RWPE2 (cell line): ENCODE results near the gene KIF3C.

Experiments
- ATAC-seq: fragments of 200-7000 bp; cut with Tn5 transposase; 3 replicates; pipeline ENCODE4 v1.9.1; 2021; ENCODE audit warnings: low read depth
- DNase-seq: peaks from one replicate; pipeline ENCODE4 v3.0.0-alpha.2; 2020; ENCODE audit warnings: low spot score
- H3K27ac ChIP-seq: fragments of 450-650 bp; 2 replicates; pipeline ENCODE4 v1.5.1; 2017; ENCODE audit warnings: mild to moderate bottlenecking; ENCODE audit not compliant: poor library complexity, severe bottlenecking
- H3K27me3 ChIP-seq: fragments of 250-450 bp; sonication (Bioruptor Pico); 2 replicates; pipeline ENCODE4 v1.5.1; 2021; ENCODE audit warnings: mild to moderate bottlenecking, moderate library complexity; ENCODE audit not compliant: insufficient read depth, poor library complexity, severe bottlenecking
- H3K36me3 ChIP-seq: fragments of 250-450 bp; sonication (Bioruptor Pico); 2 replicates; pipeline ENCODE4 v1.5.1; 2020; ENCODE audit warnings: low read depth, mild to moderate bottlenecking, moderate library complexity
- H3K4me1 ChIP-seq: fragments of 250-450 bp; sonication (Bioruptor Pico); 2 replicates; pipeline ENCODE4 v1.5.1; 2021; ENCODE audit warnings: mild to moderate bottlenecking, moderate library complexity; ENCODE audit not compliant: insufficient read depth, poor library complexity, severe bottlenecking
- H3K4me3 ChIP-seq: fragments of 250-450 bp; sonication (Bioruptor Pico); 2 replicates; pipeline ENCODE4 v1.5.1; 2021; ENCODE audit warnings: mild to moderate bottlenecking, moderate library complexity; ENCODE audit not compliant: severe bottlenecking
- H3K9me3 ChIP-seq: fragments of 250-450 bp; sonication (Bioruptor Pico); 2 replicates; pipeline ENCODE4 v1.5.1; 2021; ENCODE audit warnings: mild to moderate bottlenecking, moderate library complexity; ENCODE audit not compliant: severe bottlenecking
- CTCF ChIP-seq: fragments of 450-650 bp; IDR thresholded peaks from one replicate; pipeline ENCODE4 v1.5.1; 2017; ENCODE audit warnings: mild to moderate bottlenecking, moderate library complexity; ENCODE audit not compliant: poor library complexity, severe bottlenecking

KIF3C gene

GRCh38 chr2:25996844-25997243 lies 14.5 kb upstream of the KIF3C start:
- Histone ChIP-seq H3K27ac (peak overlapping the region; percentile 66), H3K4me3 (no peak overlapping the region), H3K9me3 (no peaks in the 10 kb centered on the region), H3K4me1 (peaks cover 23% of the 10 kb centered on the region), H3K27me3 (no peaks in the 10 kb centered on the region), H3K36me3 (no peaks in the 10 kb centered on the region)
- ATAC-seq, result no peak
- DNase-seq, result no peak
- TF ChIP-seq CTCF, result no peak

- TF ChIP-seq CTCF, result no peak
- DNase-seq, result no peak
- no peak overlapping the region for H3K4me3 ChIP-seq
- no peaks in the 10 kb centered on the region for H3K9me3 ChIP-seq
- ATAC-seq, result no peak
- no peaks in the 10 kb centered on the region for H3K27me3 ChIP-seq
- peaks cover 14% of the 10 kb centered on the region for H3K4me1 ChIP-seq
- H3K27ac ChIP-seq, result no peak overlapping the region
- H3K36me3 ChIP-seq, result no peaks in the 10 kb centered on the region
These were observed 12.2 kb upstream of the KIF3C start for GRCh38 chr2:25994509-25994908.

GRCh38 chr2:25993049-25993448 lies 10.8 kb upstream of the KIF3C start:
- no peak for DNase-seq
- no peak for ATAC-seq
- H3K9me3 ChIP-seq, result no peaks in the 10 kb centered on the region
- no peaks in the 10 kb centered on the region for H3K27me3 ChIP-seq
- H3K27ac ChIP-seq, result no peak overlapping the region
- no peaks in the 10 kb centered on the region for H3K36me3 ChIP-seq
- TF ChIP-seq CTCF, result no peak
- H3K4me1 ChIP-seq, result peaks cover 10% of the 10 kb centered on the region
- H3K4me3 ChIP-seq, result no peak overlapping the region

GRCh38 chr2:25992556-25992955 lies 10.3 kb upstream of the KIF3C start:
- peak overlapping the region; percentile 66 for H3K27ac ChIP-seq
- H3K4me1 ChIP-seq, result peaks cover 9% of the 10 kb centered on the region
- H3K27me3 ChIP-seq, result no peaks in the 10 kb centered on the region
- no peaks in the 10 kb centered on the region for H3K9me3 ChIP-seq
- no peaks in the 10 kb centered on the region for H3K36me3 ChIP-seq
- TF ChIP-seq CTCF, result no peak
- ATAC-seq (no peak), DNase-seq (no peak)
- no peak overlapping the region for H3K4me3 ChIP-seq

GRCh38 chr2:25991965-25992364 lies 9.7 kb upstream of the KIF3C start:
- TF ChIP-seq CTCF, result no peak
- Histone ChIP-seq H3K27me3 (no peaks in the 10 kb centered on the region), H3K4me3 (no peak overlapping the region), H3K27ac (peak overlapping the region; percentile 66), H3K9me3 (no peaks in the 10 kb centered on the region), H3K36me3 (no peaks in the 10 kb centered on the region), H3K4me1 (peaks cover 6% of the 10 kb centered on the region)
- peak; percentile 62 for ATAC-seq
- no peak for DNase-seq
